ENCODE results near the gene DCANP1.

DNA sequence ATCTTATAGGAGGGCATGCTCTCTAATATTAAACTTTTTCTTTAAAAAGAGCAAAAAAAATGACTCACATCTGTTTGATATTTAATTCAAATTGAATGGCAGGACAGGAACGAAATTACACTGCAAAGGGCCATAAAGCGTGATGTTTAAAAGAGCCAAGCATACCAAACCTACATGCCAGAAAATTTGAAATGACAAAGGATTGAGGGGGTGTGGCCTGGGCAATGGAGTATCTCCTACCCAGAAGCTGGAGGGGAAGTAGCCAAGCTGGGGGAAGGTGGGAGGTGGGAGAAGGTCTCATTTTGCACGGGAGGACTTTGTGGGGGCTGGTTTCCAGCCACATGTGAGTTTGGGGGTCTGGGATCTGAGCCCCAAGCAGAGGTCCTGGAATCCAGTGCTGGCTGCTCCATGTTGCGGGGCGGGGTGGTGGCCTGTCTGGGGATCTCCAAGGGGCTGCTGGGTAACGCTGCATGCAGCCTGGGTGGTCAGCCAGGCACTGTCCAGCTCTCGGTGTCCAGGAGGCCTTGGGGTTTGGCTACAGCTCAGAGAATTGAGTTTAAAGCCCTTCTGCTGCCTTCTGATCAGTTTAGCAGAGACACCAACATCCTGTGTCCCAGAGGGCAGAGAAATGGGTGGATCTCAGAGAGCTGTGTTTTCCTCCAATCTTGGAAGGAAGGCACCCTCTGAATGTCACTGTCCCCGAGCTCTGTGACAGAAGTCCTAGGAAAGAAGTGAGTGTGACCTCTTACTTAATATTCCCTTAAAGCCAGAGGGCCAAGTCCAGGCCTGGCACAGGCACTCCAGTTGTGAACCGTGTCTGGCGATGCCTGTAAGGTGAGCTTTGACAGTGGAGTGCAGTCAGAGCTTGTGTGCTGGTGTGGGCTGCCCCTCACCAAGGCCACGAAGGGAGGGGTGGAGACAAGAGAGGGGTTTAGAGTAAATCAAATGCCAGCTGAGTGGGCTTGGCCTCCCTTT, 7.6 kb downstream of the DCANP1 start:
- TF ChIP-seq, protein P1, sequence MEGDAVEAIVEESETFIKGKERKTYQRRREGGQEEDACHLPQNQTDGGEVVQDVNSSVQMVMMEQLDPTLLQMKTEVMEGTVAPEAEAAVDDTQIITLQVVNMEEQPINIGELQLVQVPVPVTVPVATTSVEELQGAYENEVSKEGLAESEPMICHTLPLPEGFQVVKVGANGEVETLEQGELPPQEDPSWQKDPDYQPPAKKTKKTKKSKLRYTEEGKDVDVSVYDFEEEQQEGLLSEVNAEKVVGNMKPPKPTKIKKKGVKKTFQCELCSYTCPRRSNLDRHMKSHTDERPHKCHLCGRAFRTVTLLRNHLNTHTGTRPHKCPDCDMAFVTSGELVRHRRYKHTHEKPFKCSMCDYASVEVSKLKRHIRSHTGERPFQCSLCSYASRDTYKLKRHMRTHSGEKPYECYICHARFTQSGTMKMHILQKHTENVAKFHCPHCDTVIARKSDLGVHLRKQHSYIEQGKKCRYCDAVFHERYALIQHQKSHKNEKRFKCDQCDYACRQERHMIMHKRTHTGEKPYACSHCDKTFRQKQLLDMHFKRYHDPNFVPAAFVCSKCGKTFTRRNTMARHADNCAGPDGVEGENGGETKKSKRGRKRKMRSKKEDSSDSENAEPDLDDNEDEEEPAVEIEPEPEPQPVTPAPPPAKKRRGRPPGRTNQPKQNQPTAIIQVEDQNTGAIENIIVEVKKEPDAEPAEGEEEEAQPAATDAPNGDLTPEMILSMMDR (IDR thresholded peaks at IDR 0.05), result no peak
- TF ChIP-seq POLR2AphosphoS5 (IDR thresholded peaks at IDR 0.05) (no peak), POLR2A (IDR thresholded peaks at IDR 0.05; ENCODE audit: low read depth) (no peak), EP300 (IDR thresholded peaks at IDR 0.05) (no peak)

Data from esophagus muscularis mucosa (tissue), 4 donors.